DOHH2 (cell line): ENCODE measurements around the gene LENG9.

Experiments
- H3F3A ChIP-seq: fragments of 200-600 bp; sonication (generic), shearing (Covaris generic); 2 replicates; pipeline ENCODE4 v1.6.0; 2016; ENCODE audit warnings: antibody characterized with exemption, mild to moderate bottlenecking; ENCODE audit not compliant: control insufficient read depth, insufficient read depth
- H3K27ac ChIP-seq: fragments of 200-600 bp; sonication (generic); 2 replicates; pipeline ENCODE4 v1.5.1; 2014; ENCODE audit warnings: low read depth, mild to moderate bottlenecking, low read length, moderate library complexity
- H3K27me3 ChIP-seq: fragments of 200-600 bp; sonication (generic); 2 replicates; pipeline ENCODE4 v1.6.1; 2014; ENCODE audit warnings: mild to moderate bottlenecking, low read length, mixed read lengths; ENCODE audit not compliant: control insufficient read depth
- H3K36me3 ChIP-seq: fragments of 200-600 bp; sonication (generic); 2 replicates; pipeline ENCODE4 v1.6.1; 2014; ENCODE audit warnings: mild to moderate bottlenecking, low read length, moderate library complexity, mixed read lengths; ENCODE audit not compliant: control insufficient read depth
- H3K4me1 ChIP-seq: fragments of 200-600 bp; sonication (generic); 2 replicates; pipeline ENCODE4 v1.6.1; 2014; ENCODE audit warnings: mild to moderate bottlenecking, low read length, mixed read lengths; ENCODE audit not compliant: control insufficient read depth
- H3K4me2 ChIP-seq: fragments of 200-600 bp; sonication (generic); 2 replicates; pipeline ENCODE4 v1.6.0; 2014; ENCODE audit warnings: mild to moderate bottlenecking, low read length, moderate library complexity
- H3K4me3 ChIP-seq: fragments of 200-600 bp; sonication (generic); 2 replicates; pipeline ENCODE4 v1.5.1; 2014; ENCODE audit warnings: mild to moderate bottlenecking, low read length, mixed read lengths
- H3K79me2 ChIP-seq: fragments of 200-600 bp; sonication (generic); 2 replicates; pipeline ENCODE4 v1.6.1; 2014; ENCODE audit warnings: mild to moderate bottlenecking, low read length, mixed read lengths; ENCODE audit not compliant: control insufficient read depth
- H3K9me2 ChIP-seq: fragments of 200-600 bp; sonication (generic); replicated peaks from 2 replicates; pipeline ENCODE4 v1.6.1; 2014; ENCODE audit warnings: mild to moderate bottlenecking, low read length, mixed read lengths; ENCODE audit not compliant: control insufficient read depth
- H3K9me3 ChIP-seq: fragments of 200-600 bp; sonication (generic); 2 replicates; pipeline ENCODE4 v1.6.1; 2014; ENCODE audit warnings: antibody characterized with exemption, low read length, mixed read lengths; ENCODE audit not compliant: control insufficient read depth, insufficient read depth
- H4K20me1 ChIP-seq: fragments of 200-600 bp; sonication (generic); 2 replicates; pipeline ENCODE4 v1.6.0; 2014; ENCODE audit warnings: low read depth, mild to moderate bottlenecking, antibody characterized with exemption, low read length, moderate library complexity; ENCODE audit not compliant: control insufficient read depth, insufficient read depth
- EZH2phosphoT487 ChIP-seq: fragments of 200-600 bp; sonication (generic); IDR thresholded peaks from 2 replicates; pipeline ENCODE4 v1.6.1; 2017; ENCODE audit warnings: borderline replicate concordance, mild to moderate bottlenecking, antibody characterized with exemption, low read length, moderate library complexity, mixed read lengths
- TF ChIP-seq, protein P1 (sequence below): fragments of 200-600 bp; sonication (generic); IDR thresholded peaks from one replicate; pipeline ENCODE4 v1.5.1; 2014; ENCODE audit warnings: antibody characterized with exemption, mild to moderate bottlenecking, low read depth, low read length; ENCODE audit not compliant: poor library complexity, severe bottlenecking

Gene LENG9

DNA sequence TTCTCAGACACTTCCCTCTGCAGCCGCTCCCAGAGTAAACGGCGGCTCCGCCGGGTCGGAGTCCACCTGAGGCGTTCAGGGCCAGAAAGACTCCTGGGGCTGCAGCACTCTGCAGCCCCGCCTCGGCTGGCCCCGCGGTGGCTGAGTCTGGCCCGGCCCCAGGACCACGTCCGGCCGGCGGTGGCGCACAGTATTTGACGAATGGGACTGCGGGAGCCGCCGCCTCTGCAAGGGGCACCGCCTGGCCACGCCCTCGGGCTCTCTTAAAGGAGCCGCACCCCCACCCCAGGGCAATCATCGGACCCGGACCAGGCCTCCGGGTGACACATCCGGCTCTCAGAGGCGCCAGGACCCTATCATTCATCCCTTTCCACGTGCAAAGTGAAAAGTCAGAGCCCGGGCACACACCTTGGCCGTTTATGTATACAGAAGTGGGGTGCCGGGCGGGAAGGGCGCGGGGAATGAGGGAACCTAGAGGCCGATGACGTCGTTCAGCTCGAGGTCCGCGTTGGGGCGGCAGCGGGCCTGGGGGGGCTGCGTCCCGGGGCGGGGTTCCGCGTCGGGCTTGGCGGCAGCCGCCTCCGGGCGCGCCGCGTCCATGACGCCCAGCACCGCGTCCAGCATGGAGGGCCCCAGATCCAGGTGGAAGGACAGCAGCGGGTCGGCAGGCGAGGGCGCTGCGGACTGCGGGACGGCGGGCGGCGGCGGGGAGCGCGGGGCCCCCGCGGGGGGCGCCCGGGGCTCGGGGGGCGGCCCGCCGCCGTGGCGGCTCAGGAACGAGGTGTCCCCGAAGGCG is 1.2 kb upstream of the LENG9 start:
- Histone ChIP-seq H3F3A (peaks cover 6% of the 10 kb centered on the region; the same call in 1 of the 2 replicates), H3K4me3 (peak overlapping the region; percentile 80), H3K79me2 (peaks cover 13% of the 10 kb centered on the region), H3K27me3 (peaks cover 6% of the 10 kb centered on the region), H4K20me1 (no peaks in the 10 kb centered on the region), H3K4me1 (peaks cover 30% of the 10 kb centered on the region), H3K4me2 (peak overlapping the region; percentile 82), H3K27ac (peak overlapping the region; percentile 81), H3K9me3 (no peaks in the 10 kb centered on the region), H3K36me3 (peaks cover 24% of the 10 kb centered on the region), H3K9me2 (no peaks in the 10 kb centered on the region)
- TF ChIP-seq, protein P1, sequence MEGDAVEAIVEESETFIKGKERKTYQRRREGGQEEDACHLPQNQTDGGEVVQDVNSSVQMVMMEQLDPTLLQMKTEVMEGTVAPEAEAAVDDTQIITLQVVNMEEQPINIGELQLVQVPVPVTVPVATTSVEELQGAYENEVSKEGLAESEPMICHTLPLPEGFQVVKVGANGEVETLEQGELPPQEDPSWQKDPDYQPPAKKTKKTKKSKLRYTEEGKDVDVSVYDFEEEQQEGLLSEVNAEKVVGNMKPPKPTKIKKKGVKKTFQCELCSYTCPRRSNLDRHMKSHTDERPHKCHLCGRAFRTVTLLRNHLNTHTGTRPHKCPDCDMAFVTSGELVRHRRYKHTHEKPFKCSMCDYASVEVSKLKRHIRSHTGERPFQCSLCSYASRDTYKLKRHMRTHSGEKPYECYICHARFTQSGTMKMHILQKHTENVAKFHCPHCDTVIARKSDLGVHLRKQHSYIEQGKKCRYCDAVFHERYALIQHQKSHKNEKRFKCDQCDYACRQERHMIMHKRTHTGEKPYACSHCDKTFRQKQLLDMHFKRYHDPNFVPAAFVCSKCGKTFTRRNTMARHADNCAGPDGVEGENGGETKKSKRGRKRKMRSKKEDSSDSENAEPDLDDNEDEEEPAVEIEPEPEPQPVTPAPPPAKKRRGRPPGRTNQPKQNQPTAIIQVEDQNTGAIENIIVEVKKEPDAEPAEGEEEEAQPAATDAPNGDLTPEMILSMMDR: no peak
- TF ChIP-seq EZH2phosphoT487: no peak

- Histone ChIP-seq H3K9me2 (no peaks in the 10 kb centered on the region), H3F3A (peaks cover 6% of the 10 kb centered on the region; the same call in 1 of the 2 replicates), H3K36me3 (peaks cover 30% of the 10 kb centered on the region), H4K20me1 (no peaks in the 10 kb centered on the region), H3K79me2 (peaks cover 13% of the 10 kb centered on the region), H3K9me3 (no peaks in the 10 kb centered on the region), H3K4me1 (peaks cover 30% of the 10 kb centered on the region), H3K4me3 (peak overlapping the region; percentile 80), H3K4me2 (peak overlapping the region; percentile 82), H3K27ac (peak overlapping the region; percentile 81), H3K27me3 (no peaks in the 10 kb centered on the region)
- no peak for TF ChIP-seq EZH2phosphoT487
- TF ChIP-seq, protein P1: no peak
These were observed 559 bp upstream of the LENG9 start for GRCh38 chr19:54464044-54464629.

DNA sequence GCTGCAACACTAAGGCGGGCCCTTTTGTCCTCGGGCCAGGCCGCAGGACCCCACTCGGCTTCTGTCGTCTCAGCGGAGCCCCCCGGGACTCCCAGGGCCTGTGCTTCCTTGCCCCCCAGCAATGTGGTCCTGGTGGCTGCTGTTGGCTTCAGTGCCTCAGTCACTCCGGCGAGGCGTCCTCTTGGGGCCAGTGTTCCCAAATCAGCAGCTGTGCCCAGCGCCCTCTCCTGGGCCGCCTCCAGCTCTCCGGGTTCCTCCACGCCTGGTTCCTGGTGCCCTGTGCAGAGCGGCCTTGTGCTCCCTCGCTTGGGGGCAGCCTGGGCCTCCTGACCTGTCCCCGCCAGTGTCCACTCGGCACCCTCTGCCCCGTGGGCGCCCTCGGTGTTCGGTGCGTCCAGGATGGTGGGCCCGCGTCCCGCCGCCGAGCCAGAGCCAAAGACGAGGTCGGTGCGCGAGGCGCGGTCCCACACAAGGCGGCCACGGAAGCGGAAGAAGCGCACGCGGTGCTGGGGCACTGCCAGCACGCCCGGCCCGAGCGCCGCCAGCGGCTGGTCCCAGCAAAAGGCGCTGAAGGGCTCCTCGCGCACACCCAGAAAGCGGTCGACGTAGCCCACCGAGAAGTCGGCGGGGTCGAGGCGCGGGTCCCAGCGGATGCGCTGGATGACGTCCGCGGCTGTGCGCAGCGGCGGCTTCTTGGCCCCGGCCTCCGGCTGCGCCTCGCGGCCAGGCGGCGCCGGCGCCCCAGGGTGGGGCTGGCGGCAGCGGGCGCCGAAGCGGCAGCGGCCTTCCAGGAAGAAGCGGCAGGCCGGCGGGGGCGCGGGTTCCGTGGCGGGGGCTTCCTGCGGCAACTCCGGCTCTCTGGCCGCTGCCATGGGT is 685 bp downstream of the LENG9 start:
- no peaks in the 10 kb centered on the region for H3K9me2 ChIP-seq
- peaks cover 24% of the 10 kb centered on the region for H3K79me2 ChIP-seq
- H3K4me1 ChIP-seq: peaks cover 30% of the 10 kb centered on the region
- H3K36me3 ChIP-seq: peaks cover 43% of the 10 kb centered on the region
- no peaks in the 10 kb centered on the region for H3K27me3 ChIP-seq
- H3K4me3 ChIP-seq: peak overlapping the region; percentile 80
- H3K4me2 ChIP-seq: peak overlapping the region; percentile 82
- H3F3A ChIP-seq: peaks cover 6% of the 10 kb centered on the region; the same call in 1 of the 2 replicates
- H4K20me1 ChIP-seq: no peaks in the 10 kb centered on the region; the same call in 1 of the 2 replicates
- TF ChIP-seq EZH2phosphoT487: no peak
- TF ChIP-seq, protein P1: peak; percentile 34
- no peaks in the 10 kb centered on the region for H3K9me3 ChIP-seq
- peak overlapping the region; percentile 81 for H3K27ac ChIP-seq
